ENCODE measurements around the gene H2BK1. TPM values are rescaled to one million over a fixed set of nuclear protein-coding genes. Genes with fewer than 3 reads are reported as not detected.

Gene H2BK1
- total RNA-seq, 1 donor from 2014 or later = not detected

- H3K9ac ChIP-seq (ENCODE audit: low read depth in 1 of 3, low read length in 3 of 3) = peak overlapping the region in 1 of 3 donors; percentile 50
- no peak overlapping the region for H3K27ac ChIP-seq (ENCODE audit: low read depth, low read length)
- H3K9me3 ChIP-seq (ENCODE audit: control insufficient read depth in 3 of 3, low read length in 3 of 3) = no peaks in the 10 kb centered on the region
- peaks cover 23 to 74% (median 34%) of the 10 kb centered on the region in 3 donors for H3K4me1 ChIP-seq (ENCODE audit: control insufficient read depth in 3 of 3, insufficient read depth in 3 of 3, low read length in 3 of 3)
- H3K4me3 ChIP-seq (ENCODE audit: low read length in 3 of 3) = no peak overlapping the region
- H3K36me3 ChIP-seq (ENCODE audit: control insufficient read depth in 3 of 3, insufficient read depth in 3 of 3, low read length in 3 of 3) = peaks cover 6 to 21% (median 17%) of the 10 kb centered on the region in 3 donors
- H3K27me3 ChIP-seq (ENCODE audit: control insufficient read depth in 3 of 3, insufficient read depth in 3 of 3, low read length in 3 of 3) = peaks cover 3 to 5% (median 4%) of the 10 kb centered on the region in 3 donors
Measured at GRCh38 chr7:151175047-151175792, 35.1 kb downstream of the H2BK1 start.

DNA sequence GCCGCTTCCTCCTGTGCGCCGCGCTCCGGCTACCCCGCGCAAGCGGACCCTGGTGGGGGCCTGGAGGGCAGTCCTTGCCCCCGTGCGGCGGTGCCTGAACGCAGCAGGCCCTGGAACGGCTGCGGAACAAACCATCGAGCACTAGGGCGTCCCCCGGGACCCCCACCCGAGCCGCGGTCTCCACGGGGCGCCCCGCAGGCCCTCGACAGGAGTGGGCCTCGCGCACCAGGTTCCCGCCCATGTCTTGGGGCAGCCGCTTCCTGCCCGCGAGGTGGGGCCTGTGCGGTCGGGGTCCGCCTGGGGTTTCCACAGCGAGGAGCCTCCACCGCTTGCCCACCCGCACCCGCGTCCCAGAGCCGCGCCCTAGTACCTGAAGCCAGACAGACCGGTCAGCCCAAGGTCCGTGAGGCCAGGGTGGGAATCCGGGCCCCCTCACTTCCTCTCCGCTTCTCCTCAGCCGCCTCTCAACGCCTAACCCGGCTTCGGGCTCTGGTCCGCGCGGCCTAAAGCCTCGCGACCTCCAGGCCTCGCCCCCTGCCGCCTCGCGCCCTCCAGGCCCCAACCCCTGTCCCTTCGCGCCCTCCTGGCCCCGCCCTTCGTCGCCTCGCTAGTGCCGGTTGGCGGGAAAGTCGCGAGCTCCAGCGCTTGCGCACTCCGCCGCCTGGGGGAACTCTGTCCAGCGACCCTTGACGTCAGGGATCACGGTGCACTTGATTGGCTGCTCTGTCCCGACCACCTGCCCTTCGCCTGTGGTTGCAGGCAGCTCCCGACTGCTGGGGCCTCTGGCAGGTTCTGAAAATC lies 35.8 kb downstream of the H2BK1 start:
- peak overlapping the region; percentile 12 for H3K27ac ChIP-seq (ENCODE audit: low read depth, low read length)
- peaks cover 16 to 73% (median 31%) of the 10 kb centered on the region in 3 donors for H3K4me1 ChIP-seq (ENCODE audit: control insufficient read depth in 3 of 3, insufficient read depth in 3 of 3, low read length in 3 of 3)
- no peak overlapping the region for H3K4me3 ChIP-seq (ENCODE audit: low read length in 3 of 3)
- H3K9me3 ChIP-seq (ENCODE audit: control insufficient read depth in 3 of 3, low read length in 3 of 3) = no peaks in the 10 kb centered on the region
- peaks cover 6 to 20% (median 14%) of the 10 kb centered on the region in 3 donors for H3K36me3 ChIP-seq (ENCODE audit: control insufficient read depth in 3 of 3, insufficient read depth in 3 of 3, low read length in 3 of 3)
- H3K9ac ChIP-seq (ENCODE audit: low read depth in 1 of 3, low read length in 3 of 3) = peak overlapping the region in 1 of 3 donors; percentile 50
- H3K27me3 ChIP-seq (ENCODE audit: control insufficient read depth in 3 of 3, insufficient read depth in 3 of 3, low read length in 3 of 3) = peaks cover 3 to 5% (median 4%) of the 10 kb centered on the region in 3 donors

- Histone ChIP-seq H3K4me3 (ENCODE audit: low read length in 3 of 3) (no peak overlapping the region), H3K27ac (ENCODE audit: low read depth, low read length) (no peak overlapping the region), H3K27me3 (ENCODE audit: control insufficient read depth in 3 of 3, insufficient read depth in 3 of 3, low read length in 3 of 3) (peaks cover 3 to 5% (median 4%) of the 10 kb centered on the region in 3 donors), H3K4me1 (ENCODE audit: control insufficient read depth in 3 of 3, insufficient read depth in 3 of 3, low read length in 3 of 3) (peaks cover 10 to 73% (median 25%) of the 10 kb centered on the region in 3 donors), H3K9me3 (ENCODE audit: control insufficient read depth in 3 of 3, low read length in 3 of 3) (no peaks in the 10 kb centered on the region), H3K9ac (ENCODE audit: low read depth in 1 of 3, low read length in 3 of 3) (no peak overlapping the region), H3K36me3 (ENCODE audit: control insufficient read depth in 3 of 3, insufficient read depth in 3 of 3, low read length in 3 of 3) (peaks cover 2 to 17% (median 9%) of the 10 kb centered on the region in 3 donors)
Measured at GRCh38 chr7:151173386-151174245, 36.7 kb downstream of the H2BK1 start.

GRCh38 chr7:151172273-151173141 lies 37.8 kb downstream of the H2BK1 start:
- H3K27me3 ChIP-seq (ENCODE audit: control insufficient read depth in 3 of 3, insufficient read depth in 3 of 3, low read length in 3 of 3) = peaks cover 3 to 7% (median 5%) of the 10 kb centered on the region in 3 donors
- H3K27ac ChIP-seq (ENCODE audit: low read depth, low read length) = no peak overlapping the region
- no peak overlapping the region for H3K9ac ChIP-seq (ENCODE audit: low read depth in 1 of 3, low read length in 3 of 3)
- peaks cover 10 to 72% (median 20%) of the 10 kb centered on the region in 3 donors for H3K4me1 ChIP-seq (ENCODE audit: control insufficient read depth in 3 of 3, insufficient read depth in 3 of 3, low read length in 3 of 3)
- no peaks in the 10 kb centered on the region for H3K9me3 ChIP-seq (ENCODE audit: control insufficient read depth in 3 of 3, low read length in 3 of 3)
- peaks cover 2 to 15% (median 9%) of the 10 kb centered on the region in 3 donors for H3K36me3 ChIP-seq (ENCODE audit: control insufficient read depth in 3 of 3, insufficient read depth in 3 of 3, low read length in 3 of 3)
- H3K4me3 ChIP-seq (ENCODE audit: low read length in 3 of 3) = no peak overlapping the region

- Histone ChIP-seq H3K9ac (ENCODE audit: low read depth in 1 of 3, low read length in 3 of 3) (no peak overlapping the region), H3K9me3 (ENCODE audit: control insufficient read depth in 3 of 3, low read length in 3 of 3) (no peaks in the 10 kb centered on the region), H3K36me3 (ENCODE audit: control insufficient read depth in 3 of 3, insufficient read depth in 3 of 3, low read length in 3 of 3) (peaks cover 0 to 2% (median 0%) of the 10 kb centered on the region in 3 donors), H3K27ac (ENCODE audit: low read depth, low read length) (no peak overlapping the region), H3K4me3 (ENCODE audit: low read length in 3 of 3) (no peak overlapping the region), H3K4me1 (ENCODE audit: control insufficient read depth in 3 of 3, insufficient read depth in 3 of 3, low read length in 3 of 3) (peaks cover 6 to 50% (median 7%) of the 10 kb centered on the region in 3 donors), H3K27me3 (ENCODE audit: control insufficient read depth in 3 of 3, insufficient read depth in 3 of 3, low read length in 3 of 3) (peaks cover 9 to 30% (median 14%) of the 10 kb centered on the region in 3 donors)
Measured at GRCh38 chr7:151168787-151169162, 41.5 kb downstream of the H2BK1 start.

- H3K4me1 ChIP-seq (ENCODE audit: control insufficient read depth in 3 of 3, insufficient read depth in 3 of 3, low read length in 3 of 3) = peaks cover 6 to 49% (median 7%) of the 10 kb centered on the region in 3 donors
- H3K9ac ChIP-seq (ENCODE audit: low read depth in 1 of 3, low read length in 3 of 3) = peak overlapping the region in 1 of 3 donors; percentile 61
- H3K36me3 ChIP-seq (ENCODE audit: control insufficient read depth in 3 of 3, insufficient read depth in 3 of 3, low read length in 3 of 3) = peaks cover 0 to 2% (median 0%) of the 10 kb centered on the region in 3 donors
- H3K9me3 ChIP-seq (ENCODE audit: control insufficient read depth in 3 of 3, low read length in 3 of 3) = no peaks in the 10 kb centered on the region
- no peak overlapping the region for H3K27ac ChIP-seq (ENCODE audit: low read depth, low read length)
- H3K4me3 ChIP-seq (ENCODE audit: low read length in 3 of 3) = peak overlapping the region in 2 of 3 donors; percentile 43 to 55
- H3K27me3 ChIP-seq (ENCODE audit: control insufficient read depth in 3 of 3, insufficient read depth in 3 of 3, low read length in 3 of 3) = peaks cover 9 to 26% (median 14%) of the 10 kb centered on the region in 3 donors
Measured at GRCh38 chr7:151168003-151168786, 42.1 kb downstream of the H2BK1 start.

DNA sequence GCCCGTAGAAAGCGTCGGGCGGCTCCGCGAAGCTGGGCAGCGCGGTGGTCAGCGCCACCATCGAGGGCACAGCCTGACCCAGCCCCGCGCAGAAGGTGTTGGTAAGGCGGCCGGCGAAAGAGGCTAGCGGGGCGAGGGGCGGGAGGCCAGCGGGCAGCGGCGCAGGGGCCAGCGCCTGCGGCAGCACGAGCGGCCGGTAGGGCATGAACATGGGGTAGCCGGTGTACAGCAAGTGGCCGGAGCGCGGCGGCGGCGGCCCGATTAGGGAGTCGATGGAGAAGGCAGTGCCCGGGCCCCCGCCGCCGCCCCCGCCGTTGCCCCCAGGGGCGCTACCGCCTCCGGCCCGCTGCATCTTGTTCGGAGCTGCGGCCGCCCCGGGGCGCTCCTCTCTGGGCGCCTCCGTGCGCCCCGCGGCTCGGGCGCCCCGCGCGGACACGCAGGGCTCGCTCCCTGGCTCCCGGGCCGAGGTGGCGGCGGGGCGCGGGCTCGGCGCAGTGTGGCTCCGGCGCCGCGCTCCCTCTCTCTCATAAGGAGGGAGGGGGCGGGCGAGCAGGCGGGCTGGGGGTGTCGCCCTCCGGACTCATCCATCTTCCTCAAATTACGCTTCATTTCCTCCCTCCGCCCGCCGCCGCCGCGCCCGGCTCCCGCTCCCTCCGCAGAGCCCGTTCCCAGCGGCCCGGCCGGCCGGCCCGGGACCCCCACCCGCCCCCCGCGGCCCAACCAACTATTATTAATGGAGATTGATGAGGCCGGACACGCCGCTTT lies 42.9 kb downstream of the H2BK1 start, which contains the start of gene GBX1:
TSS of gene GBX1 (minus strand) at position 498 of the 765 bp plus-strand sequence. CDS start at position 352, 146 bp downstream.
- H3K27ac ChIP-seq (ENCODE audit: low read depth, low read length) = no peak within 1 kb of the TSS
- H3K9me3 ChIP-seq (ENCODE audit: control insufficient read depth in 3 of 3, low read length in 3 of 3) = no peaks in the 10 kb centered on the region
- H3K9ac ChIP-seq (ENCODE audit: low read depth in 1 of 3, low read length in 3 of 3) = peak within 1 kb of the TSS in 1 of 3 donors; percentile 61
- H3K4me1 ChIP-seq (ENCODE audit: control insufficient read depth in 3 of 3, insufficient read depth in 3 of 3, low read length in 3 of 3) = peaks cover 5 to 42% (median 7%) of the 10 kb centered on the region in 3 donors
- peaks cover 0 to 2% (median 0%) of the 10 kb centered on the region in 3 donors for H3K36me3 ChIP-seq (ENCODE audit: control insufficient read depth in 3 of 3, insufficient read depth in 3 of 3, low read length in 3 of 3)
- H3K4me3 ChIP-seq (ENCODE audit: low read length in 3 of 3) = peak within 1 kb of the TSS in 2 of 3 donors; percentile 43 to 55
- peaks cover 9 to 26% (median 14%) of the 10 kb centered on the region in 3 donors for H3K27me3 ChIP-seq (ENCODE audit: control insufficient read depth in 3 of 3, insufficient read depth in 3 of 3, low read length in 3 of 3)

Data from skeletal muscle tissue (tissue), 4 donors.